Prostate gland (tissue), 2 donors: ENCODE data around the gene UCHL5.

Experiments
- CTCF ChIP-seq, 4 experiments: fragments of 200-600 bp in 2 of 4; fragments of 450-650 bp in 2 of 4; sonication (generic) in 2 of 4; IDR thresholded peaks; 1 replicate in 3 of 4; 2 replicates in 1 of 4; pipeline ENCODE4 v1.5.1; 2016 to 2019; ENCODE audit warnings: antibody characterized with exemption in 4 of 4, mild to moderate bottlenecking in 2 of 4, moderate library complexity in 2 of 4
- POLR2AphosphoS5 ChIP-seq: sonication (generic); formaldehyde crosslinking; IDR thresholded peaks from one replicate; pipeline ENCODE4 v1.6.1; 2017; ENCODE audit warnings: antibody characterized with exemption

GRCh38 chr1:193083365-193084088 lies 24.4 kb upstream of the UCHL5 start:
- TF ChIP-seq POLR2AphosphoS5 (no peak), CTCF (IDR thresholded peaks at IDR 0.05) (no peak)
